GM19397 (cell line): ENCODE measurements around the gene PPM1H.

Experiments
- ATAC-seq: cut with Tn5 transposase; IDR thresholded peaks from one replicate; pipeline ENCODE4 v1.9.1; 2021; ENCODE audit warnings: mild to moderate bottlenecking, moderate library complexity; ENCODE audit not compliant: unreplicated experiment

Gene PPM1H

GRCh38 chr12:62658910-62659309 is 276.0 kb downstream of the PPM1H start:
- ATAC-seq = no peak

GRCh38 chr12:62657363-62657632 is 277.7 kb downstream of the PPM1H start:
- no peak for ATAC-seq

- ATAC-seq = no peak
Measured at GRCh38 chr12:62656591-62657362, 278.2 kb downstream of the PPM1H start.

- no peak for ATAC-seq
Measured at GRCh38 chr12:62655666-62656151, 279.2 kb downstream of the PPM1H start.

GRCh38 chr12:62654326-62655241 is 280.4 kb downstream of the PPM1H start:
- no peak for ATAC-seq

GRCh38 chr12:62653740-62654139 is 281.2 kb downstream of the PPM1H start:
- no peak for ATAC-seq

- no peak for ATAC-seq
Measured at GRCh38 chr12:62653304-62653703, 281.6 kb downstream of the PPM1H start.

GRCh38 chr12:62651138-62651537 is 283.8 kb downstream of the PPM1H start:
- no peak for ATAC-seq

GRCh38 chr12:62649412-62650138 is 285.4 kb downstream of the PPM1H start:
- ATAC-seq = no peak

GRCh38 chr12:62647586-62647985 is 287.4 kb downstream of the PPM1H start:
- no peak for ATAC-seq

GRCh38 chr12:62646566-62646965 is 288.4 kb downstream of the PPM1H start:
- ATAC-seq = no peak

- no peak for ATAC-seq
Measured at GRCh38 chr12:62643486-62643885, 291.5 kb downstream of the PPM1H start.

GRCh38 chr12:62642486-62642885 is 292.5 kb downstream of the PPM1H start:
- no peak for ATAC-seq

- ATAC-seq = peak; percentile 83
Measured at GRCh38 chr12:62640910-62641448, 294.0 kb downstream of the PPM1H start.

- no peak for ATAC-seq
Measured at GRCh38 chr12:62637679-62638078, 297.3 kb downstream of the PPM1H start.

GRCh38 chr12:62635649-62636048 is 299.3 kb downstream of the PPM1H start:
- no peak for ATAC-seq

GRCh38 chr12:62632411-62632918 is 302.5 kb downstream of the PPM1H start:
- ATAC-seq = peak; percentile 38

- peak; percentile 58 for ATAC-seq
Measured at GRCh38 chr12:62631471-62632410, 303.2 kb downstream of the PPM1H start.

GRCh38 chr12:62629971-62630739 is 304.8 kb downstream of the PPM1H start:
- no peak for ATAC-seq
